Measurements from ENCODE around the gene ABL2.

Gene ABL2

DNA sequence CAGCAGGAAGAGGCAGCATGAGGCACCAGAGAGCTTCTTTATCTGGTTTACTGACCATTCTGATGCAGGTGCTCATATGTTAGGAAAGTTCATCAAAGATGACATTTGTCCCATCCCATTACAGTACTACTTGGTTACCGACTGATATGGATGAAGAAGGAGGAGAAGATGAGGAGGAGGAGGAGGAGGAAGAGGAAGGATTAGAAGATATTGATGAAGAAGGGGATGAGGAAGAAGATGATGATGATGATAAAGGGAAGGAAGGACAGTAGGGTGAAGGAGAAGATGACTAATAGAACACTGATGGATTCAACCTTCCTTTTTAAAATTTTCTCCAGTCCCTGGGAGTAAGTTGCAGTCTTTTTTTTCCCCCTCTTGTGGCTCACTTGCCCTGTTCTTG, 45.1 kb downstream of the ABL2 start:
- no peak overlapping the region for H3K23ac ChIP-seq (ENCODE audit: low read depth, low read length, poor library complexity)
- no peak overlapping the region for H4K91ac ChIP-seq (ENCODE audit: low read depth, low read length, poor library complexity)
- H2BK120ac ChIP-seq (ENCODE audit: low read depth, low read length): no peak overlapping the region
- no CpG with 5 or more reads among the region's 1 CpG for WGBS, 2 donors (ENCODE audit: extremely low coverage in 2 of 2, insufficient read length in 2 of 2, insufficient replicate concordance in 1 of 2)
- H4K8ac ChIP-seq (ENCODE audit: low read depth, low read length): no peak overlapping the region
- H3K4me2 ChIP-seq (ENCODE audit: insufficient read depth, low read length, poor library complexity, severe bottlenecking): no peak overlapping the region
- no peaks in the 10 kb centered on the region for H3K9me3 ChIP-seq (replicated peaks in 1 of 2; ENCODE audit: control insufficient read depth in 2 of 2, insufficient read depth in 1 of 2, low read depth in 1 of 2, low read length in 2 of 2)
- H3K4ac ChIP-seq (ENCODE audit: low read length): no peak overlapping the region
- no peak overlapping the region for H3K14ac ChIP-seq (ENCODE audit: low read length)
- no peak for DNase-seq (ENCODE audit: low spot score)
- H2AK5ac ChIP-seq (ENCODE audit: low read depth, low read length): no peak overlapping the region
- no peak overlapping the region for H3K4me3 ChIP-seq (ENCODE audit: low read length in 2 of 2)
- no peaks in the 10 kb centered on the region for H3K27me3 ChIP-seq (ENCODE audit: control insufficient read depth in 3 of 3, insufficient read depth in 3 of 3, low read depth in 1 of 3, low read length in 3 of 3)
- no peak overlapping the region for H2AFZ ChIP-seq (ENCODE audit: low read length)
- no peaks in the 10 kb centered on the region for H3K36me3 ChIP-seq (replicated peaks in 1 of 2; ENCODE audit: control insufficient read depth in 2 of 2, insufficient read depth in 2 of 2, low read length in 2 of 2)
- H3K79me1 ChIP-seq (ENCODE audit: low read depth, low read length): peaks cover 1% of the 10 kb centered on the region
- no peak overlapping the region for H3K18ac ChIP-seq (ENCODE audit: low read length)
- no peak overlapping the region for H2BK15ac ChIP-seq (ENCODE audit: low read length)
- no peak overlapping the region for H2BK5ac ChIP-seq (ENCODE audit: low read length)
- H3K4me1 ChIP-seq (ENCODE audit: control insufficient read depth in 2 of 2, insufficient read depth in 1 of 2, low read depth in 1 of 2, low read length in 2 of 2): peaks cover 0 to 1% of the 10 kb centered on the region in 2 donors
- H2BK12ac ChIP-seq (ENCODE audit: low read length): no peak overlapping the region
- H3K27ac ChIP-seq (replicated peaks; ENCODE audit: low read length): no peak overlapping the region
- H3K9ac ChIP-seq (ENCODE audit: low read depth, low read length, poor library complexity): no peak overlapping the region

DNA sequence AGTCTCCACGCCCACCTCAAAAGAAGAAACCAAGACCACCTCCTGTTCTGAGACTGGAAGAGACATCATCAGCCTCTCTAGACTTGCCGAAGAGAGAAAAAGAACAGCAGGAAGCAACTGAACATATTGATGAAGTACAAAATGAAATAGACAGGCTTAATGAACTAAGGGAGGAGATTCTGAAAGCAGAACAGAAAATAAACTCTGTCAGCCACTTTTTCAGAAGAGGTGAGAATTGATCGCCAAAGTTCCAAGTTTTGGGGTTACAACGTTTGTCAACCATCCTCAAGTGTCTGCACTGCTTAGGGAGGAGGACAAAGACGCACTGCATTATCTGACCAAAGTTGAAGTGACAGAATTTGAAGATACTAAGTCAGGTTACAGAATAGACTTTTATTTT, 45.6 kb downstream of the ABL2 start:
- WGBS, 2 donors (ENCODE audit: extremely low coverage in 2 of 2, insufficient read length in 2 of 2, insufficient replicate concordance in 1 of 2): no CpG with 5 or more reads among the region's 5 CpGs
- Histone ChIP-seq H2BK120ac (ENCODE audit: low read depth, low read length) (no peak overlapping the region), H2AFZ (ENCODE audit: low read length) (no peak overlapping the region), H3K9me3 (replicated peaks in 1 of 2; ENCODE audit: control insufficient read depth in 2 of 2, insufficient read depth in 1 of 2, low read depth in 1 of 2, low read length in 2 of 2) (no peaks in the 10 kb centered on the region), H2BK5ac (ENCODE audit: low read length) (no peak overlapping the region), H3K4me1 (ENCODE audit: control insufficient read depth in 2 of 2, insufficient read depth in 1 of 2, low read depth in 1 of 2, low read length in 2 of 2) (peaks cover 0 to 1% of the 10 kb centered on the region in 2 donors), H3K4me2 (ENCODE audit: insufficient read depth, low read length, poor library complexity, severe bottlenecking) (no peak overlapping the region), H3K9ac (ENCODE audit: low read depth, low read length, poor library complexity) (no peak overlapping the region), H2BK15ac (ENCODE audit: low read length) (no peak overlapping the region), H3K36me3 (replicated peaks in 1 of 2; ENCODE audit: control insufficient read depth in 2 of 2, insufficient read depth in 2 of 2, low read length in 2 of 2) (no peaks in the 10 kb centered on the region), H2AK5ac (ENCODE audit: low read depth, low read length) (no peak overlapping the region), H3K4ac (ENCODE audit: low read length) (no peak overlapping the region), H3K79me1 (ENCODE audit: low read depth, low read length) (peaks cover 1% of the 10 kb centered on the region), H3K23ac (ENCODE audit: low read depth, low read length, poor library complexity) (no peak overlapping the region), H4K91ac (ENCODE audit: low read depth, low read length, poor library complexity) (no peak overlapping the region), H4K8ac (ENCODE audit: low read depth, low read length) (no peak overlapping the region), H3K27ac (replicated peaks; ENCODE audit: low read length) (no peak overlapping the region), H2BK12ac (ENCODE audit: low read length) (no peak overlapping the region), H3K14ac (ENCODE audit: low read length) (no peak overlapping the region), H3K27me3 (ENCODE audit: control insufficient read depth in 3 of 3, insufficient read depth in 3 of 3, low read depth in 1 of 3, low read length in 3 of 3) (no peaks in the 10 kb centered on the region), H3K4me3 (ENCODE audit: low read length in 2 of 2) (no peak overlapping the region), H3K18ac (ENCODE audit: low read length) (no peak overlapping the region)
- DNase-seq (ENCODE audit: low spot score): no peak

DNA sequence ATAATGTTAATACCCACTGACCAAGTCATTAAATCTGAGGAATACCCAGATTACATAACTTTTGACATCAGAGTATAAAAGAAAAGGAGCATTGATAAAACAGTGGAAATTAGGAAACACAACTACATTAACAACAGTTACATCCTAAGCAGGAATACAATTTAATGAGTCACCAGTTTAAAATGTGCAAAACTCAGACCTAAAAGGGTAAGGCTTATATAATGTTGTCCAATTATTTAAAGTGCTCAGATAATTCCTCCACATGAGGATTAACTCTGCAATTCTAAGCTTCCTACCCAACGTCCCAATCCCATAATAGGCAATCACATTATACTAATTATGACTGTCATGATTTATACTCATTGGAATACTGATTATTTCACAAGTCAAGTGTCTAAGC, 50.5 kb downstream of the ABL2 start:
- H3K18ac ChIP-seq (ENCODE audit: low read length): no peak overlapping the region
- no CpG with 5 or more reads among the region's 1 CpG for WGBS, 2 donors (ENCODE audit: extremely low coverage in 2 of 2, insufficient read length in 2 of 2, insufficient replicate concordance in 1 of 2)
- H3K36me3 ChIP-seq (replicated peaks in 1 of 2; ENCODE audit: control insufficient read depth in 2 of 2, insufficient read depth in 2 of 2, low read length in 2 of 2): no peaks in the 10 kb centered on the region
- H3K9me3 ChIP-seq (replicated peaks in 1 of 2; ENCODE audit: control insufficient read depth in 2 of 2, insufficient read depth in 1 of 2, low read depth in 1 of 2, low read length in 2 of 2): no peaks in the 10 kb centered on the region
- no peak overlapping the region for H3K4ac ChIP-seq (ENCODE audit: low read length)
- no peak overlapping the region for H4K8ac ChIP-seq (ENCODE audit: low read depth, low read length)
- H3K4me2 ChIP-seq (ENCODE audit: insufficient read depth, low read length, poor library complexity, severe bottlenecking): no peak overlapping the region
- H3K79me1 ChIP-seq (ENCODE audit: low read depth, low read length): peaks cover 1% of the 10 kb centered on the region
- no peak overlapping the region for H3K4me3 ChIP-seq (ENCODE audit: low read length in 2 of 2)
- no peak overlapping the region for H2BK12ac ChIP-seq (ENCODE audit: low read length)
- H3K4me1 ChIP-seq (ENCODE audit: control insufficient read depth in 2 of 2, insufficient read depth in 1 of 2, low read depth in 1 of 2, low read length in 2 of 2): peaks cover 0 to 1% of the 10 kb centered on the region in 2 donors
- H2AK5ac ChIP-seq (ENCODE audit: low read depth, low read length): no peak overlapping the region
- H2BK120ac ChIP-seq (ENCODE audit: low read depth, low read length): no peak overlapping the region
- no peak overlapping the region for H2BK5ac ChIP-seq (ENCODE audit: low read length)
- H3K14ac ChIP-seq (ENCODE audit: low read length): no peak overlapping the region
- H3K9ac ChIP-seq (ENCODE audit: low read depth, low read length, poor library complexity): no peak overlapping the region
- H2AFZ ChIP-seq (ENCODE audit: low read length): no peak overlapping the region
- H3K23ac ChIP-seq (ENCODE audit: low read depth, low read length, poor library complexity): no peak overlapping the region
- no peak overlapping the region for H2BK15ac ChIP-seq (ENCODE audit: low read length)
- H3K27me3 ChIP-seq (ENCODE audit: control insufficient read depth in 3 of 3, insufficient read depth in 3 of 3, low read depth in 1 of 3, low read length in 3 of 3): no peaks in the 10 kb centered on the region
- no peak overlapping the region for H4K91ac ChIP-seq (ENCODE audit: low read depth, low read length, poor library complexity)
- DNase-seq (ENCODE audit: low spot score): no peak
- no peak overlapping the region for H3K27ac ChIP-seq (replicated peaks; ENCODE audit: low read length)

DNA sequence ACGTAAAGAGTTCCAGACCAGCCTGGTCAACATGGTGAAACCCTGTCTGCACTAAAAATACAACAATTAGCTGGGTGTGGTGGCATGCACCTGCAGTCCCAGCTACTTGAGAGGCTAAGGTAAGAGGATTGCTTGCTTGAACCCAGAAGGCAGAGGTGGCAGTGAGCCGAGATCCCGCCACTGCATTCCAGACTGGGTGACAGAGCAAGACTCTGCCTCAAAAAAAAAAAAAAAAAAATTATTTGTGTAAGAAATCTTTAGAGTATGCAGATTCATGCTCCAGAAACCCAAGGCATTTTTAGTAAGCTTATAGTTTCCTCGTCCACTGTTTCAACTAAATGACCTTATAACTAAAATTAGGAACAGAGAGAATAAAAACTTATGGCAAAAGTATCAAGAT, 51.3 kb downstream of the ABL2 start:
- Histone ChIP-seq H3K4me2 (ENCODE audit: insufficient read depth, low read length, poor library complexity, severe bottlenecking) (no peak overlapping the region), H3K23ac (ENCODE audit: low read depth, low read length, poor library complexity) (no peak overlapping the region), H4K8ac (ENCODE audit: low read depth, low read length) (no peak overlapping the region), H2BK15ac (ENCODE audit: low read length) (no peak overlapping the region), H3K27ac (replicated peaks; ENCODE audit: low read length) (no peak overlapping the region), H3K79me1 (ENCODE audit: low read depth, low read length) (peaks cover 1% of the 10 kb centered on the region), H4K91ac (ENCODE audit: low read depth, low read length, poor library complexity) (no peak overlapping the region), H2BK5ac (ENCODE audit: low read length) (no peak overlapping the region), H2AFZ (ENCODE audit: low read length) (no peak overlapping the region), H3K18ac (ENCODE audit: low read length) (no peak overlapping the region), H3K9me3 (replicated peaks in 1 of 2; ENCODE audit: control insufficient read depth in 2 of 2, insufficient read depth in 1 of 2, low read depth in 1 of 2, low read length in 2 of 2) (no peaks in the 10 kb centered on the region), H2BK12ac (ENCODE audit: low read length) (no peak overlapping the region), H3K4me3 (ENCODE audit: low read length in 2 of 2) (no peak overlapping the region), H3K14ac (ENCODE audit: low read length) (no peak overlapping the region), H3K27me3 (ENCODE audit: control insufficient read depth in 3 of 3, insufficient read depth in 3 of 3, low read depth in 1 of 3, low read length in 3 of 3) (no peaks in the 10 kb centered on the region), H3K4me1 (ENCODE audit: control insufficient read depth in 2 of 2, insufficient read depth in 1 of 2, low read depth in 1 of 2, low read length in 2 of 2) (no peaks in the 10 kb centered on the region), H3K9ac (ENCODE audit: low read depth, low read length, poor library complexity) (no peak overlapping the region), H2BK120ac (ENCODE audit: low read depth, low read length) (no peak overlapping the region), H3K36me3 (replicated peaks in 1 of 2; ENCODE audit: control insufficient read depth in 2 of 2, insufficient read depth in 2 of 2, low read length in 2 of 2) (no peaks in the 10 kb centered on the region), H2AK5ac (ENCODE audit: low read depth, low read length) (no peak overlapping the region), H3K4ac (ENCODE audit: low read length) (no peak overlapping the region)
- no peak for DNase-seq (ENCODE audit: low spot score)
- no CpG with 5 or more reads among the region's 4 CpGs for WGBS, 2 donors (ENCODE audit: extremely low coverage in 2 of 2, insufficient read length in 2 of 2, insufficient replicate concordance in 1 of 2)

Data from neuronal stem cell (in vitro differentiated cells).